Measurements from ENCODE around the gene EIF4A3.

The EIF4A3 gene

DNA sequence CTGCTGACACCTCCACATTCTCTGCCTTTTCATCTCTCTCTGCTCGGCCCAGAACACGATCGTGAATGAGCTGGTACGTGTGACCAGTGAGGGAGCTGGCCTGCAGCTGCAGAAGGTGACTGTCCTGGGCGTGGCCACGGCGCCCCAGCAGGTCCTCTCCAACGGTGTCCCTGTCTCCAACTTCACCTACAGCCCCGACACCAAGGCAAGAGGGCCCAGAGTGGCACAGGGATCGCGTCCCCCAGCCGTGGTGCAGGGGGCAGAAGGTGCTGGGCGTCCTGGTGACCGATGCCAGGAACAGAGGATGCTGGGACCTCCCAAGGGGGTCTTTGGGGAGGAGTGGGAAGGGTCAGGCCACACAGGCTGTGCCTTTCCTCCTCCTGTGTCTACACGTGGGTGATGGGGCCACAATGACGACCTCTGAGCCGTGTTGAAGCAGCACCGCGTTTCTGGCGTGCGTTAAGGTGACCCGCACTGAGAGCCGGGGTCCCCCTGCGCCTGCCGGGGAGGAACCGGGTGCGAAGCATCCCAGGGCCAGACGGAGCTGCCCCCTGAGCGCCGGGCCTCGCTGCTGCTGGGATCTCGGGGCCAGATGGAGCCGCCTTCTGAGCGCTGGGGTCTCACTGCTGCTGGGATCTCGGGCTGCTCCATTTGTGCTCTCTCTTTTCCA lies 28.2 kb downstream of the EIF4A3 start:
- peaks cover 2% of the 10 kb centered on the region for H3K4me1 Mint-ChIP-seq
- peaks cover 12% of the 10 kb centered on the region for H3K27me3 Mint-ChIP-seq
- CTCF ChIA-PET = no interaction called here
- H3K4me3 Mint-ChIP-seq = no peak overlapping the region
- H3K36me3 Mint-ChIP-seq = no peaks in the 10 kb centered on the region
- H3K27ac Mint-ChIP-seq = no peak overlapping the region
- H3K9me3 Mint-ChIP-seq = no peaks in the 10 kb centered on the region
- no peak for DNase-seq

DNA sequence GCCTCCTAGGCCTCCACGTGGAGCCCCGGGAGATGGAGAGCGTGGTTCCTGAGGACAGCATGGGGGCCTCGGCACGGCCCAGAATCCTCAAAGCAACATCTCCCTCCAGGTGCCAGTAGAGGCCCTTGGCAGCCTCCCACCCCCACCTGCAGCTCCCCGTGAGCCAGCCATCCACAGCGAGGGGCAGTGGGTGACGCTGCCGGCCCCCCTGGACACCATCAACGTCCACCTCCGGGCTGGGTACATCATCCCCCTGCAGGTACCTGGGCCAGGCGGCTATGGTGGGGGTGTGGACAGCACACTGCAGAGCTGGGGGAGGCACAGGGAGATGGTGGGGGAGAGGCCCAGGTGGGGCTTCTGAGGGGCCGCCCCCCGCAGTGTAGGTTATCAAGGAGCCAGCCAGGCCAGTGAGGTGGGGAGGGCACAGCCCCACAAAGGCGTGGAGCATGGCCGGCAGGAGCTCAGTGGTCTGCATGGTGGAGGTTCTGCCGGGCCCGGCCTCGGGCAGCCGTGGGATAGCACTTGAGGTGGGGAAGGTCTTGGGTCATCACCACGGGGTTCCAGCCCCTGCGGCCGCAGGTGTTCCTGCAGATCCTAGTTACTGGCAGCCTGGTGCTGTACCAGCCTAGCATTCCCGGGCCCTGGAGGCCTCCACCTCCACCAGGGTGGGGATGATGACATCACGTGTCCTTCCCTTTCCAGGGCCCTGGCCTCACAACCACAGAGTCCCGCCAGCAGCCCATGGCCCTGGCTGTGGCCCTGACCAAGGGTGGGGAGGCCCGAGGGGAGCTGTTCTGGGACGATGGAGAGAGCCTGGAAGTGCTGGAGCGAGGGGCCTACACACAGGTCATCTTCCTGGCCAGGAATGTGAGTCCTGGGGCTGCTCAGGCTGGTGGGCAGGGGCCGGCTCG lies 29.2 kb downstream of the EIF4A3 start:
- no peaks in the 10 kb centered on the region for H3K9me3 Mint-ChIP-seq
- CTCF ChIA-PET = no interaction called here
- H3K4me3 Mint-ChIP-seq = no peak overlapping the region
- no peaks in the 10 kb centered on the region for H3K36me3 Mint-ChIP-seq
- peaks cover 12% of the 10 kb centered on the region for H3K27me3 Mint-ChIP-seq
- no peak for DNase-seq
- no peak overlapping the region for H3K27ac Mint-ChIP-seq
- H3K4me1 Mint-ChIP-seq = peaks cover 2% of the 10 kb centered on the region

DNA sequence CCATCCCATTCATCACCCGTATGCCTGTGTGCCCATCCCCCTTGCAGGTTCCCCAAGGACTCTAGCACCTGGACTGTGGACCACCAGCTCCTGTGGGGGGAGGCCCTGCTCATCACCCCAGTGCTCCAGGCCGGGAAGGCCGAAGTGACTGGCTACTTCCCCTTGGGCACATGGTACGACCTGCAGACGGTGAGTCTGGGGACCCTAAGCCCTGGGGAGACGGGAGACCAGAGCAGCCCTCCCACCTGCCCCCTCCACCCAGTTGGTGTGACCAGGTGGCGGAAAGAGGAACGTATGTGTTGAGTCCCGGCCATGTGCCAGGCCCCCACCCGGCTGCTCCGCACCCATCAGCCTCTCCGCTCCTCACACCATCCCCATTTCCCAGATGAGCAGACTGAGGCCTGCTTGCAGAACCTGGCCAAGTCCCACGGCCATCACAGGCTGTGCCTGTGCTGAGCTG lies 30.0 kb downstream of the EIF4A3 start:
- CTCF ChIA-PET = no interaction called here
- peaks cover 2% of the 10 kb centered on the region for H3K4me1 Mint-ChIP-seq
- peaks cover 10% of the 10 kb centered on the region for H3K27me3 Mint-ChIP-seq
- no peak overlapping the region for H3K4me3 Mint-ChIP-seq
- DNase-seq = no peak
- H3K27ac Mint-ChIP-seq = no peak overlapping the region
- H3K36me3 Mint-ChIP-seq = no peaks in the 10 kb centered on the region
- no peaks in the 10 kb centered on the region for H3K9me3 Mint-ChIP-seq

DNA sequence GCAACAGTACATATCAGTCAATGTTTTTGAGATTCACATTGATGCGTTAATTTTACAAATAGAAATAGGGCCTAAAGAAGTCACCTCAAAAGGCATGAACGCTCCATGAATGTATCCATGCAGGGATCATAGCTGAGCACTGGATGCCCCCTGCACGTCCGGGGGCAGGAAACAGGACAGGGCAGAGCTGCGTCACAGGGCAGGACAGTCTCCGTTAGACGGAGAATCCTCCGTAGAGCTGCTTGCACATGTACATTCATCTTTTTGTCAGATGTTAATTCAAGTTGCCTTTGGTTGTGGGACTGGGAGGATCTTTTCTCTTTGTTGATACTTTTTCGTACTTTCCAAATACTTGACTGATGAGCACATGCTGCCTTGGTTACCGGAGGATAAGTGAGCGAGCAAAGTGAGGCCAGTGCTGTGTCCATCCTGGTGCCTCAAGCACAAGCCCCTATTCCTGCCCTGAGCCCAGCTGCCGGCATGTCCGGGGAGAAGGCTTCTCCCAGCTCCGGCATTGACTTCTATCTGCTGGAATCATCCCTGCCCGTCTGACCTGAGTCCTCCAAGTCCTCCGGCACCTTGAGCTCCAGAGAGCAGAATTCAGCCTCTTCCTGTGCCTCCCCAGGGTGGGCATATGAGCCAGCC lies 30.5 kb downstream of the EIF4A3 start:
- Mint-ChIP-seq H3K4me1 (peaks cover 2% of the 10 kb centered on the region), H3K4me3 (no peak overlapping the region), H3K27ac (no peak overlapping the region), H3K9me3 (no peaks in the 10 kb centered on the region), H3K27me3 (peaks cover 7% of the 10 kb centered on the region), H3K36me3 (no peaks in the 10 kb centered on the region)
- CTCF ChIA-PET = interaction anchor here (0.6 kb wide), 1 partner anchor 93 kb away, joined by 3 read pairs; no protein-coding TSS in a partner anchor
- no peak for DNase-seq

DNA sequence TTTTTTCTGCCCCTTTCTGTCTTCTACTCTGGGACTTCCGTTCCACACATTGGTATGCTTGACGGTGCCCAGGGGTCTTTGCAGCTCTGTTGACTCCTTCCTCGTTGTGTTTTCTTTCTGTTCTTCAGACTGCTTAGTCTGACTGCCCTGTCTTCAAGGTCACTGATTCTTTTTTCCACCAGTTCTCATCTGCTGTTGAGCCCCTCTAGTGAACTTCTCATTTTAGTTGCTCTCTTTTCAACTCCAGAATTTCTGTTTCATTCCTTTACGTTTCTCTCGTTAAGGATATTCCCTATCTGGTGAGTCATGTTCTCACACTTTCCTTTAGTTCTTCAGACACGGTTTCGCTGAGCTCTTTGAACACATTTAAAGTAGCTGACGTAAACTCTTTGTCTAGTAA lies 31.8 kb downstream of the EIF4A3 start:
- CTCF ChIA-PET = interaction anchor here (1.0 to 1.7 kb wide), 2 partner anchors 9 to 14 kb away, joined by 3 to 5 read pairs; partner anchors contain the start of gene GAA
- H3K9me3 Mint-ChIP-seq = no peaks in the 10 kb centered on the region

DNA sequence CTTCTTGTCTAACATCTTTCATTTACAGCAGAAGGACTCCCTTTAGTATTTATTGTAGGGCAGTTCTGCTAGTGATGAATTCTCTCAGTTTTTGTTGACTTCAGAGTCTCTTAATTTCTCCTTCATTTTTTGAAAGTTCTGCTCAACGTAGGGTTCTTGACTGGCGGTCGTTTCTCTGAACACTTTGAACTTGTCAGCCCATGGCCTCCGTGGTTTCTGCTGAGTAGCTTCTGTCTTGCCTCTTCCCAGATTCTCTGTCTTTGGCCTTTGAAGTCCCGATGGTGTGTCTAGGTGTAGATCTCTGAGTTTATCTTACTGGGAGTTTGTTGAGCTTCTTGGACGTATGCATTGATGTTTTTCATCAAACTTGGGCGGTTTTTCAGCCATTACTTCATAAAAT lies 32.2 kb downstream of the EIF4A3 start:
- Mint-ChIP-seq H3K9me3 (no peaks in the 10 kb centered on the region), H3K36me3 (no peaks in the 10 kb centered on the region), H3K4me3 (no peak overlapping the region), H3K27me3 (peaks cover 7% of the 10 kb centered on the region), H3K4me1 (peaks cover 2% of the 10 kb centered on the region), H3K27ac (no peak overlapping the region)
- CTCF ChIA-PET = interaction anchor here (1.7 kb wide), 1 partner anchor 13 kb away, joined by 5 read pairs; the partner anchor contains the start of gene GAA
- no peak for DNase-seq

More for the DNA sequence above, 31.8 kb downstream of the EIF4A3 start:
- no peak for DNase-seq
- H3K36me3 Mint-ChIP-seq = no peaks in the 10 kb centered on the region
- no peak overlapping the region for H3K27ac Mint-ChIP-seq
- H3K4me3 Mint-ChIP-seq = no peak overlapping the region
- peaks cover 2% of the 10 kb centered on the region for H3K4me1 Mint-ChIP-seq
- H3K27me3 Mint-ChIP-seq = peaks cover 7% of the 10 kb centered on the region

DNA sequence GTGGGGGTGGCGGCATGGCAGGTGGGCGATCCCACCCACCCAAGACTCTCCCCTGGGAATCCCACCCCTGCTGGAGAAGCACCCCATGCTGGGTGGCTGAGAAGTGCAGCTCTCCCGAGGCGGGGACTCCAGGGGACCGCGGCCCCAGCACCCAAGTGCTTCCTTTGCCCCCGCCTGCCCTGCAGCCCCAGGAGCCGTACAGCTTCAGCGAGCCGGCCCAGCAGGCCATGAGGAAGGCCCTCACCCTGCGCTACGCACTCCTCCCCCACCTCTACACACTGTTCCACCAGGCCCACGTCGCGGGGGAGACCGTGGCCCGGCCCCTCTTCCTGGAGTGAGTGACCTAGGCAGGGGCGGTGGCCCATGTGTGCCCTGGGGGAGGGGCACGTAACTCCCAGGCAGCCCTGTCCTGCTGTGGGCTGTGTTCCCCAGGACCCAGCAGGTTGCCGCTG lies 33.9 kb downstream of the EIF4A3 start:
- Mint-ChIP-seq H3K36me3 (no peaks in the 10 kb centered on the region), H3K9me3 (no peaks in the 10 kb centered on the region), H3K27me3 (peaks cover 7% of the 10 kb centered on the region), H3K4me1 (peaks cover 2% of the 10 kb centered on the region), H3K27ac (no peak overlapping the region), H3K4me3 (no peak overlapping the region)
- no peak for DNase-seq
- CTCF ChIA-PET = no interaction called here

DNA sequence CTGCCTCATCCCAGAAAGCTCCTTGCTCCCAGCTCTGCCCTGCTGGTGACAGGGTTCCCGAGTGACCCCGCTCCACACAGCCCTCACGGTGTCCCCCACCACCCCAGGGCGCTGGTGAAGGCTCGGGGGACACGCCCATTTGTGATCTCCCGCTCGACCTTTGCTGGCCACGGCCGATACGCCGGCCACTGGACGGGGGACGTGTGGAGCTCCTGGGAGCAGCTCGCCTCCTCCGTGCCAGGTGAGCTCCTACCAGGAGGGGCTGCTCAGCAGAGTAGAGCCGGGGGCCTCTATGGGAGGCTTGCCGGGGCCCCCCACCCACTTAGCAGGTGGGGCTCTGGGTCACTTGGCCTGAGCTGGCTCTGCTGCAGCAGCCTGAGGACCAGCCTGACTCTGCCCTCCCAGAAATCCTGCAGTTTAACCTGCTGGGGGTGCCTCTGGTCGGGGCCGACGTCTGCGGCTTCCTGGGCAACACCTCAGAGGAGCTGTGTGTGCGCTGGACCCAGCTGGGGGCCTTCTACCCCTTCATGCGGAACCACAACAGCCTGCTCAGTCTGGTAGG lies 34.4 kb downstream of the EIF4A3 start:
- Mint-ChIP-seq H3K27me3 (peaks cover 7% of the 10 kb centered on the region), H3K4me1 (peaks cover 2% of the 10 kb centered on the region), H3K9me3 (no peaks in the 10 kb centered on the region), H3K27ac (no peak overlapping the region), H3K4me3 (no peak overlapping the region), H3K36me3 (no peaks in the 10 kb centered on the region)
- DNase-seq = no peak
- CTCF ChIA-PET = interaction anchor here (0.6 kb wide), 1 partner anchor 11 kb away, joined by 3 read pairs; the partner anchor contains the start of gene GAA

DNA sequence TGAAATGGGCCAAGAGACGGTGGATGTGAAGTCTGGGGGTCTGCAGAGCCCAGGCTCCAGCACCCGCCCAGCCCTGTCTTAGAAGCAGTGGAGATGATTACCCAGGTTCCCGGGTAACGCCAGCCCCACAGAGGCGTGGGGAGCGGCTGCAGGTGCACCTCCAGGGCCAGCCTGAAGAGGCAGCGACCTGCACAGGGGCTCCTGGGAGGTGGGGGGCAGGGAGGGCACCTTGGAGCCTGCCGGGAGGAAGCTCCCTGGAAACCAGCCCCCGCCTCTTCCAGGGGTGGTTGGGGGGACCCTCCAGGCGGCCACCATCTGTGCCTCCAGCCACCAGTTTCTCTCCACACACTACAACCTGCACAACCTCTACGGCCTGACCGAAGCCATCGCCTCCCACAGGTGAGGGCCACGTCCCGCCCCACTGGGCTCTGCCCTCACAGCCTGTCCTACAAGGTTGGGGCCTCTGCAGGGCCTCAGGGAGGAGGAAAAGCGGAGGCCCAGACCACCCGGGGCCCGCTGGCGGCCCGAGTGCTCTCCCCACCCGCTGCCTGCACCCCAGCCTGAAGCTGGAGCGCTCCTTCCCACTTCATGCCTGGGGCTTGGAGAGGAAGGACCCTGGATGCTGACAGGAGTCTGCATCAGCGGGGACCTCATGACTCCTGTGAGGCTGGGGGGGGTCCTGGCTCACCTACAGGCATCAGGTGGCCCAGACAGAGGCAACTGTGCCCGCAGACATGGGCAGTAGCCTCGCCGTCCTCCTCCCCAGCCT lies 35.0 kb downstream of the EIF4A3 start:
- Mint-ChIP-seq H3K36me3 (no peaks in the 10 kb centered on the region), H3K9me3 (no peaks in the 10 kb centered on the region), H3K27me3 (peaks cover 3% of the 10 kb centered on the region), H3K4me3 (no peak overlapping the region), H3K4me1 (peaks cover 2% of the 10 kb centered on the region), H3K27ac (no peak overlapping the region)
- no peak for DNase-seq
- CTCF ChIA-PET = interaction anchor here (0.6 kb wide), 1 partner anchor 10 kb away, joined by 3 read pairs; the partner anchor contains the start of gene GAA

DNA sequence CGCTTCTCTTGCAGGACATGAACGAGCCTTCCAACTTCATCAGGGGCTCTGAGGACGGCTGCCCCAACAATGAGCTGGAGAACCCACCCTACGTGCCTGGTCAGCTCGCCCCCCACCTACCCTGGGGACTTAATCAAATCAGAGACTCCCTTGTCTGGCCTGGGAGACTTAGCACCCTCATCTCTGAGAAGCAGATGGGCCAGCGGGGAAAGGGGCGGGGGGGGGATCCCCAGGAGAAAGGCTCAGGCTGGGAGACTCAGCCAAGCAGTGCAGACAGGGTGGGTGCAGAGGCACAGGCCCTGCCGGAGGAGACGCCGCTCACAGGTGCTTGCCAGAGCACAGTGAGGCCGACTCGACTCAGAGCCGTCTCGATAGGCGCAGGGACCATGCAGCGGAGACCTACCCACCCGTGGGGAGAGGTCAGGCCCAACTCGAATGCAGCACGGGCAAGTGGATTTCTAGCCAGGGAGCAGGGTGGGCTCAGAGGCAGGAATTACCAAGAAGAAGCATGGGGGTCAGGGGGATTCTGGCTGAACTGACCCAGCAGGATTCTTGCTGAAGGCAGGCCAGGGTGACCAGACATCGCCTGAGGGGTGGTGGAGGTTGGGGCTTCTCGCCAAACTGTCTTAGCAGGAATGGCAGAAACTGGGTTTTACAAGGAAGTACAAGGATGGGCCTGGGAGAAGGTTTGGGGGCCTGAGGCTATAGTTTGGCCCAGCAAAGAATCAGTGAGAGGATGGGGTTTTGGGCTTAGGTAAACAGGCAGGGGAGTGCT lies 35.8 kb downstream of the EIF4A3 start:
- Mint-ChIP-seq H3K4me3 (no peak overlapping the region), H3K4me1 (peaks cover 2% of the 10 kb centered on the region), H3K36me3 (no peaks in the 10 kb centered on the region), H3K9me3 (no peaks in the 10 kb centered on the region), H3K27ac (no peak overlapping the region), H3K27me3 (no peaks in the 10 kb centered on the region)
- no peak for DNase-seq
- CTCF ChIA-PET = no interaction called here

DNA sequence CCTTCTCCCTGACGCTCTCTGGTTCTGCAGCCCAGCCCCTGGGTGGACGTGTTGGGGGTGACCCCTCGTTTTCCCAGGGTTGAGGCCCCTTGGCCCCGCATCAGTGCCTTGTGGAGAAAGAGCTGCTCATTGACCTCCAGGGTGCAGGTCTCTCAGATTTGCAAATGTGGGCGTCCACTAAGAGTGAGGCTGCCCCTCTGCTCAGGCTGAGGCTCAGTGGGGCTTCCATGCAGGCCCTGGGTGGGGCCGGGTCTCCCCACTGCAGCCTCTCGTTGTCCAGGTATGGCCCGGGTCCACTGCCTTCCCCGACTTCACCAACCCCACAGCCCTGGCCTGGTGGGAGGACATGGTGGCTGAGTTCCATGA lies 36.5 kb downstream of the EIF4A3 start:
- Mint-ChIP-seq H3K4me1 (peaks cover 2% of the 10 kb centered on the region), H3K4me3 (no peak overlapping the region), H3K27me3 (no peaks in the 10 kb centered on the region), H3K9me3 (no peaks in the 10 kb centered on the region), H3K27ac (no peak overlapping the region), H3K36me3 (no peaks in the 10 kb centered on the region)
- DNase-seq = no peak
- CTCF ChIA-PET = no interaction called here

DNA sequence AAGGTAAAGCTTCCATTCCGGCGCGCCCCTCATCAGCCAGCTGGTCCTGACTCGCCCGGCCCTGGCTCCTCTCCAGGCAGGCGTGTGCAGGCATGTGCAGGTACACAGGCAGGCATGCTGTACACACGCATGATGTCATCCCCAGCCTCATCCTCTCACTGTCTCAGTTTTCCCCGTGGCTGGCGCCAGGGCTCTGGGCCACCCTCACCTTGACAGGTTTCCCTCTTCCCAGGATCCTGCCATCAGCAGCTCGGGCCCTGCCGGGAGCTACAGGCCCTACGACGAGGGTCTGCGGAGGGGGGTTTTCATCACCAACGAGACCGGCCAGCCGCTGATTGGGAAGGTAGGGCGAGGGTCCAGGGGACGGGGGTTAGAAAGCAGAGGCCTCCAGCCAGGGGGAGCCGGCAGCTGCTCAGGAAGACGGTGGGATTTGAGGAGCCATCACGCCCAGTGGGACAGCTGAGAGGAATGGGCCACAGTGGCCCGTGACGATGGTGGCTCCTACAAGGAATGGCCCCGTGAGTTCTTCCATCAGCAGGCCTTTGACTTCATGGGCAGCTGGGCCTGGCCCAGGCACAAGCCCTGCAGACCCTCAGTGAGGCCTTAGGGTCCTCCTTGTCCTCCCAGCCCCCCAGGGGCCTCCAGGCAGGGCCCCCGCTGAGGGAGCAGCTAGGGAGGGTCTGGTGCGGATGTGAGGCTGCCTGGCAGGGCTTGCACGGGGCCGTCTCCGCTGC lies 37.0 kb downstream of the EIF4A3 start:
- Mint-ChIP-seq H3K36me3 (no peaks in the 10 kb centered on the region), H3K4me1 (no peaks in the 10 kb centered on the region), H3K27ac (no peak overlapping the region), H3K4me3 (no peak overlapping the region), H3K9me3 (no peaks in the 10 kb centered on the region), H3K27me3 (no peaks in the 10 kb centered on the region)
- CTCF ChIA-PET = no interaction called here
- DNase-seq = no peak
